ENCODE measurements around the gene TTC31.

Gene TTC31

DNA sequence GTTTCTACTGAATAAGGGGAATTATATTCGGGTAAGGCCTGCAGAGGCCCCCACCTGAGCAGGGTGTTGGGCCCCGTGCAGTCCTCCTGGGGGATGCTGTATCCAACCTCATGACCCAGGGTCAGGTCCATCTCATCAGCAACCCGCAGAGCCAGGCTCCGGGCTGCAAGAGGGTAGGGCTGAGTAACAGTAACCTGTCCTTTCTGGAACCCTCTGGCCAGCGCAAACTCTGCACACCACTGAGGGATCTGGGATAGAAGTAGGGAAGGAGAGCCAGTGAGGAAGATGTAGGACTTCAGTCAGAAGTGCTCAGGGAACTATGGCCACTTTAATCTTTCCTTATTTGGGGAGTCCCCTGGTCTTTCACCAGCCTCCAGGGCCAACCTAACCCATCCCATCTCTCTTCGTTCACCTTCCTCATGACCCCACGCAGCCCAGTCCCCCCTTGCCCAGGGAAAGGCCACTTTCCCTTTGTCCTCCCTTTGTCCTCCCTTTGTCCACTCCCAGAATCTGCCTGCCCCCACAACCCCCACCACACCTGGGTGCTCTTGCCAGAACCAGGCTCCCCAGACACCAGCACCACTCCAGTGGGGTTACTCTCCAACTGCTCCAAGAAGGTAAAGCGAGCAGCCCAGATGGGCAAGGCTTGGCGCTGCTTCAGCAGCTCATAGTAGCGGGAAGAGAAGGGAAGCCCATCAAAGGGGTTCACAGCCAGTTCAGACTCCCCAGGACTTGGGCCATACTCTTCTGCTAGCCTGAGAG is 42.3 kb downstream of the TTC31 start:
- no peak for DNase-seq

DNA sequence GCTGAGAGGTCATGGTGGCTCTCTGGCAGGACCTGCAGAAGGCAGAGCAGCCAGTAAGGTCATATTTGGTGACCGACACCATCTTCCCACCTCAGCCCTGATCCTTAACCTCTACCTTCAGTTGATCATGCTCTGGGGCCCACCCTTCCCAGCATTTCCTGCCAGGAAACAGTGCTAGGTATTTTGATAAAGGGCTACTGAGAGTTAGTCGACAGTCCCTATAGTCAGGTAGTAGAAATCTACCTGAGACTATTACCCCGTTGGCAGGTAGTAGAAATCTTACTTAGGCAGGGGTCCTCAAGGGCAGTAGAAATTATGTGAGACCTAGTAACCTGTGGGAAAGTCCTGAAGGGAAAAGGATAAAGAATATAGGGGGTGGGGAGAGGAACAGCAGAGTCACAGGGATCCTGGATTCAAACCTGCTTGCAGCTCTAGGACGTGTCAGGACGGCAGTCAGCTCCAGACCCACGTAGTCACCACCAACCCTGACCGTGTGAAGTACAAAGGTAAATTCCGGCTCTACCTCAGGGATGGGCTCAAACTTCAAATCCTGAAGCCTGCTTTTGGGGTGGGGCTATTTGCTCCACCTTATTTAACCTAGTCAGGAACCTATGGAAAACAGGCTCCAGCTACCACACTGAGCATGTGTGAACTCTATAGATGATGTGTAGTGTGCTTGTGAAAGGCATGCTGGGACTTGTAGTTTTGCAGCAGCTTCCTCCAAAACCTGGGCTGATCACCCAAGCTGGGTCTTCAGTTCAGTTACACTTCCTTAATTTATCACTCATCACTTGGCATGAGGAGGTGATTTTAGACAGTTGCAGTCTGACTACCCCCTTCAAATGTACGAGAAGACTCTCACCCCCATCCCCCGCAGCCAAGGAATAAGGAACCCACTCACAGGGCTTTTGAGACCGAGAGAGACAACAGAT is 43.1 kb downstream of the TTC31 start, which contains the start of gene DQX1:
DQX1 (minus strand) TSS at position 515 of the 932 bp plus-strand sequence; CDS start at position 13, 502 bp downstream.
- DNase-seq = peak in 7 of 58 donors; percentile 3 to 43 (median 8)

DNA sequence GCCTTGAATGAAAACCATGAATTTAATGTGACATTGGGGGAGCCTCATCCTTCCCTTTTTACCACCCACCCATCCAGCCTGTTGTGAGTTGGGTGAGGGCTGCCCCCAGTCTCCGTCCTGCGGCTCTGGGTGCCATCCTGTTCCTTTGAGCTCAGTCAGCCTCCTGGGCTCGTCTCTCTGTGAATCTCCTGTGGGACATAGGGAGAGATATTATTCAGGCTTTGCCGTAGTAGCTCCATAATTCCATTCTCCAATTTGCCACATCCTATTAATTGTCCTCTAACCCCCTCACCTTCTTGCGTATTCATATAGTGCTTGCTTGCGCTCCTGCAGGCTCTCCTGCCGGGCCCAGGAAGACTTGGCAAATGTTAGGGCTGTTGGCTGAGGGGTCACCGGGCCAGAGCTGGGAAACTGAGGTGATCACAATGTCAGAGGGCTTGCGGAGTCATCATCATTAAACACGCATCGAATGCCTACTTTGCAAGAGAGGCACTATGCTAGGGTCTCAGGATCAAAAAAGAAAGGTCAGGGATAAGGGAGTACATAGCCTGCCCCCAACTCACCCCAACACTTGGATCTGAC is 43.9 kb downstream of the TTC31 start:
- DNase-seq = no peak

DNA sequence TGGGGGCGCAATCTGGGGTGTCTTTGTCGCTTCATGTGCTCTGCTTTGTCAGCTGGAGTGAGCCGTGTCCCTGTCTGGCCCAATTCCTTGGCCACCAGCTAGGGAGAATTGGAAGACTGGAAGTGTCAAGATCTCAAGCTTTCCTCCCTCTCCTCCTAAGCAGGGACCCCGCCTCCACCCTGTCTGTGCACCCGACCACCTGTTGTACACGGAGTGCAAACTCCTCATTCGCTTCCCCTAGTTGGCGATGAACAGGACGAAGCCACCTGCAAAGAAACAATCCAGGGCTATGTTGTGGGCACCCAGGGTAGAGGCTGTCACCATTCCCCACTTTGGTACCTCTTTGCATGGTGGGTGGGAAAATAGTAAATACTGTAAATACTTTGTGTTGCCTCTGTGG is 44.9 kb downstream of the TTC31 start:
- DNase-seq = no peak

DNA sequence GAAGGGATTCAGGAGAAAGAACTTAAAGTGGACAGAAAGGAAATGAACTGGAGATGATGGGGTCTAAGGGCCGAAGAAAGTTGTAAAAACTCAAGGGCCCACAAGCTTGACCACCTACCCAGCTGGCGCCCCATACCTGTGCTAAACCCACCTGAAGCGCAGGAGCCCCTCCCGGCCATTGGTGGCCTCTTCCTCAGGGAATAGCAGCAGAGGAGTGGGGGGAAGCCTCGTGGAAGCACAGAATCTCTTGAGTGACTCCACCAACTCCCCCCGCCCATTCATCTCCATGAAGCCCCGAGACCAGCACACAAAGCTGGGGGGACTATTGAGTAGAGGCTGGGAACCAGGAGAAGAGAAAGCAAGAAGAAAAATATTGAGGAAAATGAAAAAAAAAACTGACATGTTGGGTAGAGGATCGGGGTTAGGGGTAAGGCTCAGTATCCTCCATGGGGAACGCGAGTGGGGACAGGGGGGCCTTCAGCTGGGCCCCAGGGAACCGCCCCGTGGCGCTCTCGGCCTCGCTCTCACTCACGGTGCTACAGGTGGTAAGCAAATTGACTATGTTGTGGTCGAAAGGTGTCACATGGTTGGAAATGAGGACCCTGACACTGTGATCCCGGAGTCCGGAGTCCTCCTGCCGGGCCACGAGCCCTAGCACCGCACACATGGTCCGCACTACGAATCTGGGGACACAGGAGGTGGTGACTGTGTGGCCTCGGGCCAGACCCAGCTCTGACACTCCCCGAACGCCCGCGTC is 45.9 kb downstream of the TTC31 start:
- no peak for DNase-seq

DNA sequence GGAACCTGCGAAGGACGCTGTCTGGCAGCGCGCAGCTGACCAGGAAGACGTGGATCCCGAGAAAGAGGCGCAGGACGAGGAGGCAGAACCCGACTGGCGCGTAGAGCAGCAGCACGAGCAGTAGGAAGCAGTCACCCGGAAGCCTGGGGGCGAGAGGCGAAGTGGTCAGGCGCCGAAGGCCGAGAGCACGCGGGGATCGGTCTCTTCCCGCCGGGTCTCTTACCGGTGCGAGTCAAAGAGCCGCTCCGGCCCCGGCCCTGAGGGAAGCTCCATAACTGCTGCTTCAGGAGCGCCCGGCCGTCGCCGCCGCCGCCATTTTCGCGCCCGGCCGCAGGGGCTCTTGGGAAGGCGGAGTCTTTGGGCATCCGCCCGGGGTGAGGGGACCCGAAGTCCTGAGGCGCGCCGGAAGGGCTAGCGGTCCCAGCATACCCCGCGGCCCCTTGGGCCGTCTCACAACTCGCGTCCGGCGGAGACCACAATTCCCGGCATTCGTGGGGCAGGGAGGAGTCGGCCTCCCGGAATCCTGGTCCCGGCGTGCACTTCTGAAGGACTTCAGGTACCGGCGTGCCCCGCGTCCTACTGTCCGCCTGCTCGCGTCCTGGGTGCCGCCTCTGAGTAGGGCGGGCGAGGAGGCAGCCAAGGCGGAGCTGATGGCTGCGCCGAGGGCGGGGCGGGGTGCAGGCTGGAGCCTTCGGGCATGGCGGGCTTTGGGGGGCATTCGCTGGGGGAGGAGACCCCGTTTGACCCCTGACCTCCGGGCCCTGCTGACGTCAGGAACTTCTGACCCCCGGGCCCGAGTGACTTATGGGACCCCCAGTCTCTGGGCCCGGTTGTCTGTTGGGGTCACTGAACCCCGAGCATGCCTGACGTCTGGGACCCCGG is 46.7 kb downstream of the TTC31 start, which contains the start of the genes AUP1 and HTRA2:
AUP1 (minus strand) TSS at position 350 of the 882 bp plus-strand sequence; CDS start at position 273, 77 bp downstream.
HTRA2 (plus strand) TSS at position 577 of the 882 bp plus-strand sequence; CDS start at position 651, 74 bp downstream.
- peak; percentile 85 to 99 (median 98) for DNase-seq

DNA sequence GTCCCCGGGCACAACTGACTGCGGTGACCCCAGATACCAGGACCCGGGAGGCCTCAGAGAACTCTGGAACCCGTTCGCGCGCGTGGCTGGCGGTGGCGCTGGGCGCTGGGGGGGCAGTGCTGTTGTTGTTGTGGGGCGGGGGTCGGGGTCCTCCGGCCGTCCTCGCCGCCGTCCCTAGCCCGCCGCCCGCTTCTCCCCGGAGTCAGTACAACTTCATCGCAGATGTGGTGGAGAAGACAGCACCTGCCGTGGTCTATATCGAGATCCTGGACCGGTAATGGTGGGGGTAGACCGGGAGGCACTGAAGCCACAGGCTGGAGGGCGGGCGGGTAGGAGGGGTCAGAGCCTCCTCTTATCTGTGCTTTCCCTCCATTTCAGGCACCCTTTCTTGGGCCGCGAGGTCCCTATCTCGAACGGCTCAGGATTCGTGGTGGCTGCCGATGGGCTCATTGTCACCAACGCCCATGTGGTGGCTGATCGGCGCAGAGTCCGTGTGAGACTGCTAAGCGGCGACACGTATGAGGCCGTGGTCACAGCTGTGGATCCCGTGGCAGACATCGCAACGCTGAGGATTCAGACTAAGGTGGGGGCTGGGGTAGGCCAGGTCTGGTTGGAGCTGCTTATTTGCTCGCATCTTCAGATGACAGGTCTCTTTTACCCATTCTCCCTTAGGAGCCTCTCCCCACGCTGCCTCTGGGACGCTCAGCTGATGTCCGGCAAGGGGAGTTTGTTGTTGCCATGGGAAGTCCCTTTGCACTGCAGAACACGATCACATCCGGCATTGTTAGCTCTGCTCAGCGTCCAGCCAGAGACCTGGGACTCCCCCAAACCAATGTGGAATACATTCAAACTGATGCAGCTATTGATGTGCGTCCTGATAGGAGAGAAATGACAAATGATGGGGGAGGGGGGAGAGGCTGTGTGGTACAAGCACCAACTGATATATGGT is 47.6 kb downstream of the TTC31 start:
- DNase-seq = peak in 36 of 58 donors; percentile 4 to 66 (median 41)

DNA sequence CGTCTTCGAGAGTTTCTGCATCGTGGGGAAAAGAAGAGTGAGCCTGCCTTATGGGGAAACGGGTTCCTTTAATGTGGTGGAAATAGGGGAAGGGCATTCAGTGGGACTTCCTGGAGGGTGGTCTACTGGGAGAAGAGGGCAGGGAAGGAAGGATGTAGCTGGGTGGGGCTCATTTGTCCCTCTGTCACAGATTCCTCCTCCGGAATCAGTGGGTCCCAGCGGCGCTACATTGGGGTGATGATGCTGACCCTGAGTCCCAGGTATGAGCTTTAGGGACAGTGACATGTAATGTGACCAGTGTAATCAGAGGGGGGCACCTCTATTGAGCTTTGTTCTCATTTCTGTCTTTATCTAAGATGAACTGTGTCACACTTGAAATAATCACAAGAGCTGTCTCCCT is 48.8 kb downstream of the TTC31 start:
- no peak for DNase-seq

DNA sequence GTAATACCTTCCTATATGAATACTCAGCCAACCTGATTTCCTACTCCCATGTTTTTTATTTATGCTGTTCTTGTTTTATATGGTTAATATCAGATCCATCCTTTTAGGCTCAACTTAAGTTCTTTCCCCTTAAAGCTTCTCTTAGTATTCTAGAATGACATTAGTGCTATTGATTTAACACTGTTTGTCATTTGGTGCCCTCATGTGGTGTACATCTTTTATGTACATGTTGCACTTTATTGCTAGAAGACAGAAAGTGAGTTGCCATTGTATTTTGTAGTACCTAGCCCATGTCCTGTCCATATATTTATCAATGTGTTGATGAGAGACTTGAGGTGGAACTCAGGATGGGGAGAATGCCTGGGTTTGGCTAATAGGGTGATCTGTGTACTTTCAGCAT is 49.3 kb downstream of the TTC31 start:
- DNase-seq = peak in 1 of 58 donors; percentile 27

DNA sequence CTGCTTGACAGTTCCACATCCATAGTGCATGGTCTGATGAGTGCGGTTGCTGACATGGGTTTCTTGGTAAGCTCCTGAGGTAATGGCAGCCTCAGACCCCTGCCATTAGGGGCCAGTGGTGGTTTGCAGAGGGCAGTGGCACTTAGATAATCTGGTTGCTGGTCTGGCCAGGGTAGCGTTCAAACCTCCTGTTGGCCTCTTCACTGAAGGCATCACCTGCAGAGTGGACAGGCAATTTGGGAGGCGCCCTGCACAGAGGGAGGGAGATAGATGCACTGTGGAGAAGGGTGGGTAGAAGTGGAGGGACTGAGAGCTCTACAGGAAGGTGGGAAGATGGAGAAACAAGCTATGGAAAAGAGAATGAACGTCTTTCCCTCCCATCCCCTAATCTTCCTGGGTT is 50.6 kb downstream of the TTC31 start:
- no peak for DNase-seq

DNA sequence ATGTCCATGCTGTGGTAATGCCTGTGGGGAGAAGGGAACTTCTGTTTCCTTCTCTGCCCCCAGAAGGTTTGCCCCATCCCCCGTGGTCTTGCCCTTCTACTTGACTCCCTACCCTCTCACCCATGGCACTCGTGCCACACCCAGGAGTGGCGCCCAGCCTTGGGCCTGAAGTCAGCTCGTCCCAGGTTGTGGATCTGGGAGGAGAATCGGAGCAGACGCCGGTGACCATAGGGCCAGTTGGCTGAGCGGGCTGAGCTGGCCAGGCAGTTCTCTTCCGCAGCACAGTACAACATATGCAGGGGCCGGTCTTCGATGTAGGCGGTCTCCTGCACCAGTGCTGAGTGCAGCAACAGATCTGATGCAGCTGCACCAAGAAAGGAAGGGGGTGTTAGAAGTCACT is 51.5 kb downstream of the TTC31 start:
- DNase-seq = no peak

DNA sequence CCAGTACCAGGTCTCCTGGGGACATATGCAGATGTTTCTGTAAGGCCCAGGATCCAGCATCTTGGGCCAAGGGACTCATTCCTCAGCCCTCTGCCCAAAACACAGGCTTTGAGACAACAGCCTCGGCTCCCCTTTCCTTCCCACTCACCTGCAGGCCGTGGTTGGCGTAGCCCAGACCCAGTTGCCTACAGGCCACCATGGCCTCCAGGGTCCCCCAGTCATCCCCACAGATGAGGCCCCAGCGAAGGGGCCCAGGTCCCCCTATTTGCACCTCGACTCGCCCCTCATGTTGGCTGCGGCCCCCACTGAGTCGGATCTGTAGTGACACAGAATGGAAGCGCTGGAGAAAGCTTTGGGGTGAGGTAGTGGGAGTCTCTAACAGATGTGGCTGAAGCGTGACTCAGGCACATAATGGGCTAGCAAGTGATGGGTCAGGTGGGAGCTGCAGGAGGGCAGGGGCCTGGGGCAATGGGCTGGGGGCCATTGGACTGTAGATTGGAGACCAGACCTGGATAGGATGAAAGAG is 52.6 kb downstream of the TTC31 start:
- no peak for DNase-seq

DNA sequence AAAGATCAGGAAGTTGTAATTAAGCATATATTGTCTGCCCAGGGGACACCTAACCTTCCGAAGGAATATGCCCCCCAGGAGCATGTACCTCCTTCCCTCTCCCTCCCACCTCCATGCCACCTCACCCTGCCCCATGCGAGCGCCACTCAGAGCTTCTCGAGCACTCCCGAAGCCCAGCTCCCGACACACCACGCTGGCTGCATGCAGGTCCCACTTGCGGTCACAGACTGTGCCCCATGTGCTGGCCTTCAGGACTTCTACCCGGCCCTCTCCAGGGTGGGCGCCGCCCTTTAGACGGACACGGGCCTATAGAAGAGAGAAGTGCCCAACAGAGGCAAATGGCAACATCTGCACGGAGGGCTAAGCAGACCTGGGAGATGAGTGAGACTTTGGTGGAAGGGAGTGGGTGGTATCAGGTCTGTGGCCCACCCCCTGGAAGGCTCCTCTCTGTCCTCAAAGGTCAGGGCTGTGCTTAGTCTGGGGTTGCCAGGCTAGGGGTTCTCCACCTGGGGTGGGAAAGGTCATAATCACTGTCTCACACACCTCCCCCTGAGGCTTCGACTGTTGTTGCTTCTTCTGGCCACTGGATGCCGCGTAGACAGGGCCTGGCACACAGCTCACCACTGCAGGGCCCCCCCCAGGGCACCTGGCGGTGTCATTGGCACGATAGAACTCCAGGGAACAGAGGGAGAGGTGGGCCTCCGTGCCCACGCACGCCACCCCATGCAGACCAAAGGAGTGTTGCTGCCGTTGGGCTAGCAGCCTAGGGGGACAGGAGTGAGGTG is 53.5 kb downstream of the TTC31 start:
- no peak for DNase-seq

DNA sequence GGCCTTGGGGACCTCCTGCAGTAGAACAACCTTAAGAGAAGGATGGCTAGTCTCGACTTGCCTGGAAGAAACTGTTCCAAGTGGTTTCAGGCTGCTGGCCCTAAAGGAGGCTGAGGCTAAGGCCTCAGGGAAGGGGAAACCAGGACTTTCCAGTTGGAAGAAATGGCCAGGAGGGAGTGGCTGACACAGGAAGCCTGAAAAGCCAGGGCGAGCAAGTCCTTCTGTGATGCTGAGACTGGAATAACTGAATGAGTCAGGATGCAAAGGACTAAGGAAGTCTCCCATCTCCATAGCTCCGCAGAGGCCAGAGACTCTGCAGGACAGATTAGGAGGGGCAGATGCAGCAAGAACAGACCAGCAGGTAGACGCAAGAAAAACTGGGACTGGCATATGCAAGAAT is 54.3 kb downstream of the TTC31 start:
- DNase-seq = no peak

DNA sequence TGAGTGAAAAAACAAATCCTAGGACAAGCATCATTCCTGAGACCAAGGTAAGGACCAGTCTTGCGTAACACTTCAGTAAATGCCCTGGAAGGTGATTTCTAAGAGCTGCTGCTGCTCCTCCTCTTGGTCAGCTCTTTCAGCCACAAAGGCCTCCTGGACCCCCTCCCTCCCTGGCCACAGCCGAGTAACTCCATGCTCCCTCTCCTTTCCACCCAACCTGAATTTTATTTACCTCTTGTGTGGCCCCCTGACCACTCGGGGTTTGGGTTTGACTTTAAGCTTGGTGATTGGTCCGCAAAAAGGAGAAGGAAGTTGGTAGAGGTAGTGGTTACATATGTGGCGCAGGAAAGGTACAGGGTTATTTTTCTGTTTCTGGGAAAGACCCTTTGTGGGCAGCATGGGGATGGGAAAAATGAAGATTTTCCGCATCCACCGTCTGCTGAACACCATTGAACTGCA is 56.0 kb downstream of the TTC31 start:
- DNase-seq = no peak

DNA sequence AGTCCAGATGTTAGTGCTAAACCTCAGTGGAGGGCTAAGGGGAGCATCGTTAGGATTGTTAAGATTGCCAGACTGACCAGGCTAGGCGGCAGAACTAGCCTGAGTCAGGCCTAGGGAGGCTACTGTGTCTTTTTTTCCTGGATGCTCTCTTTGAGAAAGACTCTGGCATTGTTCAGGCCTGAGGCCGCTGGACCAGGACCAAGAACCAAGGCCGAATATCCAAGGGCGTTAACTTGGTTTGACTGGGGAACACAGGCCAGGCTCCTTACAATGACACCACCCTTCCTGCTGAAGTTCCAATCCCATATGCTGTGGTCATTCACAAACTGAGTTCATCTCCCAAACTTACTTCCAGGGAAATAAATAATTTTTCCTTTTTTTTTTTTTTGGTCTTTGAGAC is 57.4 kb downstream of the TTC31 start:
- no peak for DNase-seq

DNA sequence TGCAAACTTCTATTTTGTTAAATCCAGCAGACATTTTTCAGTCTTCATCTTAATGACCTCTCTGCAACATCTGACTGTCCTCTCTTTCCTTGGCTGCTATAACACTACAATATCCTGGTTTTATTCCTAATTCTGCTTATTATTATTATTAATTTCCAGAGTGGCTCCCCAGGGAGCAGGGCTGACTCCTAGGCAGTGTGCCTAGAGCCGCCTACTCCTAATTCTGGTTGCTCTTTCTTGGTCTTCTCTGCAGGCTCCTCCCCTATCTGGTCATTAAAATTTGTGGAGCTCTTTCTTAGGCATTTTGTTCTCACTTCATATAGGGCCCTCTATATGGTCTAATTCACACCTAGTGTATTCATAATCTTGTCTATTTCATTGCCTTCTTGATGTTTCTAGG is 60.1 kb downstream of the TTC31 start:
- DNase-seq = no peak

All from anterior cingulate cortex (tissue), 58 donors.